Loucy (cell line): Measurements from ENCODE around the gene HMGXB3.

Source experiments
- H2AFZ ChIP-seq: fragments of 200-600 bp; sonication (generic); 2 replicates; pipeline ENCODE4 v1.6.0; 2016; ENCODE audit warnings: antibody characterized with exemption, mild to moderate bottlenecking, low read length, moderate library complexity
- H3F3A ChIP-seq: fragments of 200-600 bp; 2 replicates; pipeline ENCODE4 v1.6.0; 2016; ENCODE audit warnings: antibody characterized with exemption, low read depth, mild to moderate bottlenecking
- H3K27me3 ChIP-seq: fragments of 200-600 bp; sonication (generic); 2 replicates; pipeline ENCODE4 v1.6.1; 2014; ENCODE audit warnings: low read length, mild to moderate bottlenecking; ENCODE audit not compliant: insufficient read depth, poor library complexity, severe bottlenecking
- H3K36me3 ChIP-seq: fragments of 200-600 bp; sonication (generic); 2 replicates; pipeline ENCODE4 v1.6.1; 2016; ENCODE audit warnings: low read length; ENCODE audit not compliant: insufficient read depth
- H3K4me1 ChIP-seq: fragments of 200-600 bp; sonication (generic); 2 replicates; pipeline ENCODE4 v1.5.1; 2014; ENCODE audit warnings: low read length, mild to moderate bottlenecking; ENCODE audit not compliant: insufficient read depth, poor library complexity, severe bottlenecking
- H3K4me2 ChIP-seq: fragments of 200-600 bp; sonication (generic); 2 replicates; pipeline ENCODE4 v1.6.0; 2014; ENCODE audit warnings: antibody characterized with exemption, low read length, low read depth, mild to moderate bottlenecking; ENCODE audit not compliant: poor library complexity, severe bottlenecking
- H3K4me3 ChIP-seq: fragments of 200-600 bp; sonication (generic); 2 replicates; pipeline ENCODE4 v1.5.1; 2014; ENCODE audit warnings: low read length, mild to moderate bottlenecking, mixed read lengths; ENCODE audit not compliant: poor library complexity, severe bottlenecking
- H3K79me2 ChIP-seq: fragments of 200-600 bp; sonication (generic); 2 replicates; pipeline ENCODE4 v1.6.1; 2014; ENCODE audit warnings: low read length; ENCODE audit not compliant: insufficient read depth
- H3K9ac ChIP-seq: fragments of 200-600 bp; sonication (generic); 2 replicates; pipeline ENCODE4 v1.6.0; 2014; ENCODE audit warnings: mild to moderate bottlenecking, low read depth, low read length, moderate library complexity; ENCODE audit not compliant: poor library complexity, severe bottlenecking
- H3K9me2 ChIP-seq: fragments of 200-600 bp; sonication (generic); replicated peaks from 2 replicates; pipeline ENCODE4 v1.6.1; 2016; ENCODE audit warnings: low read depth, low read length, mixed read lengths
- H3K9me3 ChIP-seq: fragments of 200-600 bp; sonication (generic); 2 replicates; pipeline ENCODE4 v1.6.1; 2014; ENCODE audit warnings: mild to moderate bottlenecking, antibody characterized with exemption, low read length, low read depth; ENCODE audit not compliant: insufficient read depth
- H4K20me1 ChIP-seq: fragments of 200-600 bp; sonication (generic); 2 replicates; pipeline ENCODE4 v1.6.0; 2014; ENCODE audit warnings: antibody characterized with exemption, low read length, mild to moderate bottlenecking; ENCODE audit not compliant: insufficient read depth, poor library complexity, severe bottlenecking
- EZH2phosphoT487 ChIP-seq: fragments of 200-600 bp; IDR thresholded peaks from 2 replicates; pipeline ENCODE4 v1.6.1; 2018; ENCODE audit warnings: antibody characterized with exemption, mild to moderate bottlenecking, moderate library complexity, borderline replicate concordance
- TF ChIP-seq, protein P1 (sequence below): fragments of 200-600 bp; sonication (generic); conservative IDR thresholded peaks from 2 replicates; pipeline ENCODE4 v1.5.1; 2014; ENCODE audit warnings: mild to moderate bottlenecking, antibody characterized with exemption, low read length

HMGXB3 gene

DNA sequence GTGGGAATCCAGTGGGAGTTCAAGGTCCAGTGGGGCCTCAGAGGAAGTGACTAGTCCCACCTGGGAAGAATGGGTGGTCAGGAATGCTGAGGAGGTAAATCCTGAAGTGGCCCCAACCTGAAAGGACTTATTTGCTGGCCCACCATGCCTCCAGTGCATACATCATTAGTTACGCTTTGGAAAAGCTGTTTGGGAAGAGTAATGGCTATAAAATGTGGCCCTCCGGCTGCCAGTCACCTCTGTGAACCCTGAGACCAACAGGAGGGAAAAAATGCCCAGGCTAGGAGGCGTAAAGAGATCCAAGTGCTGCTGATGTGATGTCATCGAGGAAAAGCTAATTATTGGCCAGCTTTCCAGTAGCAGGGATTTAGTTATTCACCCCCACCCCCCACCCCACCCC lies 42.7 kb upstream of the HMGXB3 start:
- Histone ChIP-seq H3F3A (no peaks in the 10 kb centered on the region), H4K20me1 (no peaks in the 10 kb centered on the region), H3K9ac (no peak overlapping the region), H3K9me2 (no peaks in the 10 kb centered on the region), H3K4me3 (no peak overlapping the region), H3K4me1 (peaks cover 19% of the 10 kb centered on the region), H3K4me2 (no peak overlapping the region), H2AFZ (no peak overlapping the region), H3K9me3 (no peaks in the 10 kb centered on the region), H3K36me3 (no peaks in the 10 kb centered on the region), H3K79me2 (peaks cover 3% of the 10 kb centered on the region; the same call in 1 of the 2 replicates), H3K27me3 (no peaks in the 10 kb centered on the region)
- TF ChIP-seq, protein P1, sequence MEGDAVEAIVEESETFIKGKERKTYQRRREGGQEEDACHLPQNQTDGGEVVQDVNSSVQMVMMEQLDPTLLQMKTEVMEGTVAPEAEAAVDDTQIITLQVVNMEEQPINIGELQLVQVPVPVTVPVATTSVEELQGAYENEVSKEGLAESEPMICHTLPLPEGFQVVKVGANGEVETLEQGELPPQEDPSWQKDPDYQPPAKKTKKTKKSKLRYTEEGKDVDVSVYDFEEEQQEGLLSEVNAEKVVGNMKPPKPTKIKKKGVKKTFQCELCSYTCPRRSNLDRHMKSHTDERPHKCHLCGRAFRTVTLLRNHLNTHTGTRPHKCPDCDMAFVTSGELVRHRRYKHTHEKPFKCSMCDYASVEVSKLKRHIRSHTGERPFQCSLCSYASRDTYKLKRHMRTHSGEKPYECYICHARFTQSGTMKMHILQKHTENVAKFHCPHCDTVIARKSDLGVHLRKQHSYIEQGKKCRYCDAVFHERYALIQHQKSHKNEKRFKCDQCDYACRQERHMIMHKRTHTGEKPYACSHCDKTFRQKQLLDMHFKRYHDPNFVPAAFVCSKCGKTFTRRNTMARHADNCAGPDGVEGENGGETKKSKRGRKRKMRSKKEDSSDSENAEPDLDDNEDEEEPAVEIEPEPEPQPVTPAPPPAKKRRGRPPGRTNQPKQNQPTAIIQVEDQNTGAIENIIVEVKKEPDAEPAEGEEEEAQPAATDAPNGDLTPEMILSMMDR, result no peak
- TF ChIP-seq EZH2phosphoT487, result no peak

DNA sequence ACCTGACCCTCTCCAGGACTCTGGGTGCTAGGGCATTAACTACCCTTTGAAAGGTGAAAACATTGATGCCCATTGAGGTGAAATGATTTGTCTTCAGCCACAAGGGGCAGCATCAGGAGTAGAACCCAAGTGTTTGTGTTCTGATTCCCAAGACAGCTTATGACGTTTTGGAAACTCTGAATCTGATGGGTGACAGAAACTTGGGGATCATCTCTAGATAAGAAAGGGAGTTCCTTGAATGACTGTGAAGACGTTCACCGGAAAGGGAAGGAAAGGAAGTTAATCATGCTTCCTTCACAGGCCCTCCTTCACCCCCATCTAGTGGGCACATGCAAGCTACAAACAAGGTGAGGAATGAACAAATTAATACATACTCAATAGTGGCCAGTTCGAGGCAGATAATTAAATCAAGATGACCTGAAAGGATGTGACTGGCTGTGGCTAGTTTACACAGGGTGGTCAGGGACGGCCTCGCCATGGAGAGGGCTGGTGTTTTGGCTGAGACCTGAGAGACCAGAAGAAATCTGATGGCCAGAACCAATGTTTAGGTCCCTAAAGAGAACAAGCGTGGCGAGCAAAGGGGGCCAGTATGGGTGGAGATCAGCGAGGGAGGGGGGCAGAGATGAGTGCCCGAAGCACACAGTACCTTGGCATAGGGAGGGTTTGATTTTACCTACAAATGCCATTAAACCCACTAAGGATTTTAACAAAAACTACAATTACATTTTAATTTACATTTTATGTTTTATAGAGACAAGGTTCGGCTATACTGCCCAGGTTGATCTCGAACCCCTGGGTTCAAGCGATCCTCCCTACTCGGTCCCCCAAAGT lies 40.9 kb upstream of the HMGXB3 start:
- Histone ChIP-seq H4K20me1 (no peaks in the 10 kb centered on the region), H3K4me2 (peak overlapping the region; percentile 94), H3K27me3 (no peaks in the 10 kb centered on the region), H3K4me3 (peak overlapping the region; percentile 77), H3K9ac (peak overlapping the region; percentile 89), H3K36me3 (no peaks in the 10 kb centered on the region), H3K9me3 (no peaks in the 10 kb centered on the region), H3K9me2 (no peaks in the 10 kb centered on the region), H3F3A (no peaks in the 10 kb centered on the region), H2AFZ (peak overlapping the region; percentile 91), H3K79me2 (peaks cover 3% of the 10 kb centered on the region; the same call in 1 of the 2 replicates), H3K4me1 (peaks cover 19% of the 10 kb centered on the region)
- TF ChIP-seq, protein P1, result peak; percentile 94
- no peak for TF ChIP-seq EZH2phosphoT487

DNA sequence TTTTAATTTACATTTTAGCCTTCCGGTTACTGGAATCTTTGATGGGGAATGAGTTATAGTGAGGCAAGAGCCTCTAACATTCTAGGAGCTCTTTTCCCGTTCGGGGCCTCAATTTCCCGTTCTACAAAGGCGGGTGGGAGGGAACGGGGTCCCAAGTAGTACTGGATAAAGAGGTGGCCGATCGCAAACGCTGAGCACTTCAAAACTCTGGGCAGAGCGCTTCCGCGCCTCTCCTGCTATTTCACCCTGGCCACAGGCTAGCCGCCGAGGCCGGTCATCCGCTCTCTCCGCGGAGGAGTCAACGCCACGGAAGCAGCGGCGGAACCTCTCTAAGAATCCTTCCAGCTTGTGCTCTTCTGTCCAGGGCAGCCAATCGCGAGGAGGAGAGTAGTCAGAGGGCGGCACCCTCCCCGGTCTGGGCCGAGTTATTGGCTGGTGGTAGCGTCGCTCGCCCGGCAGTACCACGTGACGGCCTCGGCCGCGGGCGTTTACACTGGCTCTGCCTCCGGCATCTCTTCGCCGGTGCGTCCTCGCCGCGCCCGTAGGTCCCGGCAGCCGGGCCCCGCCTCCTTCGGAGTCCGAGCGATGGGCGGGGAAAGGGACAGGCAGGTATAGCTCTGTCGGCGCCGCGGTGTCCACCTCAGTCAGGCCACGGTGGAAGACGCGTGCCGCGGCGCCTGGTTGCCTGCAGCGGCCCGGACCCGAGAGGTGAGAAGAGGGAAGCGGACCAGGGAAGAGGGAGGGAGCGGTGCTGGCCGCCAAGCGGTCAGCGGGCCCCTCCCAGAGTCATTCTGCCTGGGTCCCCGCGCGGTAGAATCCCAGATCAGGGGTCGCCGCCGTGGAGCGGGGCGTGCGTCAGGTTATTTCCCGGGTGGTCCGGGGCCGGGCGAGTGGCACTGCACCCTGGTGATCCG lies 40.0 kb upstream of the HMGXB3 start, which contains the start of gene SLC26A2:
Gene SLC26A2 (plus strand): TSS at position 487 of the 914 bp plus-strand sequence. CDS start 16,895 bp downstream, outside the sequence.
- Histone ChIP-seq H3K27me3 (no peaks in the 10 kb centered on the region), H3F3A (no peaks in the 10 kb centered on the region), H3K36me3 (no peaks in the 10 kb centered on the region), H4K20me1 (no peaks in the 10 kb centered on the region), H3K9ac (peak within 1 kb of the TSS; percentile 89), H3K79me2 (peaks cover 3% of the 10 kb centered on the region; the same call in 1 of the 2 replicates), H3K4me3 (peak within 1 kb of the TSS; percentile 77), H2AFZ (peak within 1 kb of the TSS; percentile 91), H3K4me2 (peak within 1 kb of the TSS; percentile 94), H3K4me1 (peaks cover 19% of the 10 kb centered on the region), H3K9me2 (no peaks in the 10 kb centered on the region), H3K9me3 (no peaks in the 10 kb centered on the region)
- TF ChIP-seq EZH2phosphoT487, result no peak
- TF ChIP-seq, protein P1, result no peak
